ENCODE data around the gene KRABD2.

GRCh38 chr17:8392674-8393469, 16.4 kb upstream of the KRABD2 start:
- TF ChIP-seq CTCF (IDR thresholded peaks at IDR 0.05) (no peak), POLR2A (IDR thresholded peaks at IDR 0.05) (no peak), EP300 (IDR thresholded peaks at IDR 0.05) (no peak), POLR2AphosphoS5 (IDR thresholded peaks at IDR 0.05) (no peak)
